Astrocyte (in vitro differentiated cells and primary cell): ENCODE data around the gene PKHD1.

Source experiments
- CTCF ChIP-seq: IDR thresholded peaks from 2 replicates; pipeline ENCODE4 v1.5.1; 2011; ENCODE audit warnings: low read depth, mild to moderate bottlenecking, inconsistent platforms, low read length, moderate library complexity; ENCODE audit not compliant: insufficient read depth
- EZH2 ChIP-seq: IDR thresholded peaks from 2 replicates; pipeline ENCODE4 v1.6.1; 2012; ENCODE audit warnings: mild to moderate bottlenecking, low read length, inconsistent platforms; ENCODE audit not compliant: insufficient read depth

GRCh38 chr6:51790946-51791345, 296.5 kb downstream of the PKHD1 start:
- TF ChIP-seq CTCF (no peak), EZH2 (no peak)
